ENCODE data around the gene AQP2. TPM values are rescaled to one million over a fixed set of nuclear protein-coding genes. Genes with fewer than 3 reads are reported as not detected.

Gene AQP2
- total RNA-seq, 3 donors from 2014 or later = not detected

GRCh38 chr12:50006754-50007442 lies 56.4 kb downstream of the AQP2 start:
- Histone ChIP-seq H3K27ac (no peak overlapping the region), H3K27me3 (no peaks in the 10 kb centered on the region), H3K9me3 (no peaks in the 10 kb centered on the region), H3K4me1 (no peaks in the 10 kb centered on the region), H3K36me3 (no peaks in the 10 kb centered on the region), H3K4me3 (no peak overlapping the region)
- TF ChIP-seq POLR2A (IDR thresholded peaks at IDR 0.05) (no peak), CTCF (IDR thresholded peaks at IDR 0.05) (no peak), POLR2AphosphoS5 (IDR thresholded peaks at IDR 0.05) (no peak)
- no peak for DNase-seq (ENCODE audit: low spot score in 2 of 2)
- intact Hi-C loops (cut with DNase I; ENCODE audit: low total_unique reads) = no loop called here

Other genes starting within 250 kb of the AQP2 start
- gene FMNL3, start 243.3 kb upstream of the AQP2 start, total RNA-seq = 10 to 100 TPM in 2 of 3 donors, 1 to 10 TPM in 1; 9.8 to 13.8 (median 13.3) TPM
- gene TMBIM6, start 209.2 kb upstream of the AQP2 start, total RNA-seq = 100 to 1,000 TPM; 364 to 620 (median 409) TPM
- gene NCKAP5L, start 122.3 kb upstream of the AQP2 start, total RNA-seq = 10 to 100 TPM; 11.4 to 15.8 (median 12.1) TPM
- gene BCDIN3D, start 107.6 kb upstream of the AQP2 start, total RNA-seq = 1 to 10 TPM; 2.2 to 6.0 (median 3.9) TPM
- gene FAIM2, start 46.8 kb upstream of the AQP2 start, total RNA-seq = 1 to 10 TPM in 2 of 3 donors, under 1 TPM in 1; 0.64 to 1.9 (median 1.3) TPM
- 1 to 10 TPM in 2 of 3 donors, not detected in 1; 3.1 to 4.6 TPM for gene AQP5, start 11.1 kb downstream of the AQP2 start, total RNA-seq
- gene AQP6, start 22.2 kb downstream of the AQP2 start, total RNA-seq = under 1 TPM in 1 of 3 donors, not detected in 2; 0.16 TPM
- gene RACGAP1, start 74.8 kb downstream of the AQP2 start, total RNA-seq = 10 to 100 TPM in 2 of 3 donors, 1 to 10 TPM in 1; 7.5 to 33.9 (median 11.1) TPM
- gene ASIC1, start 106.9 kb downstream of the AQP2 start, total RNA-seq = under 1 TPM; 0.80 to 0.98 (median 0.88) TPM
- gene SMARCD1, start 134.6 kb downstream of the AQP2 start, total RNA-seq = 10 to 100 TPM; 50.6 to 56.7 (median 51.5) TPM
- 1,000 to 10,000 TPM in 1 of 3 donors, 100 to 1,000 TPM in 2; 235 to 4,731 (median 280) TPM for gene GPD1, start 153.3 kb downstream of the AQP2 start, total RNA-seq
- gene COX14, start 161.5 kb downstream of the AQP2 start, total RNA-seq = 100 to 1,000 TPM in 1 of 3 donors, 10 to 100 TPM in 2; 66.7 to 139 (median 95.4) TPM
- gene CERS5, start 216.6 kb downstream of the AQP2 start, total RNA-seq = 10 to 100 TPM; 25.0 to 40.1 (median 32.4) TPM

Measured in breast epithelium (tissue), 4 donors.